ENCODE results near the gene GPX2.

GPX2 gene

GRCh38 chr14:64910847-64911495, 31.6 kb downstream of the GPX2 start:
- Histone ChIP-seq H3K9me3 (ENCODE audit: control insufficient read depth, insufficient read depth, low read length) (no peaks in the 10 kb centered on the region), H3K36me3 (ENCODE audit: control insufficient read depth, insufficient read depth, low read length) (no peaks in the 10 kb centered on the region), H3K27ac (ENCODE audit: low read depth, low read length) (no peak overlapping the region), H3K4me3 (ENCODE audit: low read depth, low read length) (no peak overlapping the region), H3K27me3 (ENCODE audit: control insufficient read depth, insufficient read depth, low read length) (no peaks in the 10 kb centered on the region), H3K9ac (ENCODE audit: low read depth, low read length) (no peak overlapping the region), H3K4me1 (ENCODE audit: control insufficient read depth, insufficient read depth, low read length) (peaks cover 5% of the 10 kb centered on the region; the same call in 1 of the 2 replicates)

- Histone ChIP-seq H3K4me1 (ENCODE audit: control insufficient read depth, insufficient read depth, low read length) (no peaks in the 10 kb centered on the region), H3K4me3 (ENCODE audit: low read depth, low read length) (no peak overlapping the region), H3K36me3 (ENCODE audit: control insufficient read depth, insufficient read depth, low read length) (no peaks in the 10 kb centered on the region), H3K27ac (ENCODE audit: low read depth, low read length) (no peak overlapping the region), H3K9ac (ENCODE audit: low read depth, low read length) (no peak overlapping the region), H3K27me3 (ENCODE audit: control insufficient read depth, insufficient read depth, low read length) (no peaks in the 10 kb centered on the region), H3K9me3 (ENCODE audit: control insufficient read depth, insufficient read depth, low read length) (no peaks in the 10 kb centered on the region)
These were observed 36.5 kb downstream of the GPX2 start for GRCh38 chr14:64906022-64906421.

GRCh38 chr14:64899958-64900357, 42.6 kb downstream of the GPX2 start:
- Histone ChIP-seq H3K9ac (ENCODE audit: low read depth, low read length) (no peak overlapping the region), H3K4me1 (ENCODE audit: control insufficient read depth, insufficient read depth, low read length) (no peaks in the 10 kb centered on the region), H3K27me3 (ENCODE audit: control insufficient read depth, insufficient read depth, low read length) (no peaks in the 10 kb centered on the region), H3K27ac (ENCODE audit: low read depth, low read length) (no peak overlapping the region), H3K36me3 (ENCODE audit: control insufficient read depth, insufficient read depth, low read length) (no peaks in the 10 kb centered on the region), H3K4me3 (ENCODE audit: low read depth, low read length) (no peak overlapping the region), H3K9me3 (ENCODE audit: control insufficient read depth, insufficient read depth, low read length) (no peaks in the 10 kb centered on the region)

- no peak overlapping the region for H3K27ac ChIP-seq (ENCODE audit: low read depth, low read length)
- H3K9ac ChIP-seq (ENCODE audit: low read depth, low read length) = no peak overlapping the region
- H3K27me3 ChIP-seq (ENCODE audit: control insufficient read depth, insufficient read depth, low read length) = no peaks in the 10 kb centered on the region
- H3K36me3 ChIP-seq (ENCODE audit: control insufficient read depth, insufficient read depth, low read length) = no peaks in the 10 kb centered on the region
- no peak overlapping the region for H3K4me3 ChIP-seq (ENCODE audit: low read depth, low read length)
- H3K4me1 ChIP-seq (ENCODE audit: control insufficient read depth, insufficient read depth, low read length) = no peaks in the 10 kb centered on the region
- no peaks in the 10 kb centered on the region for H3K9me3 ChIP-seq (ENCODE audit: control insufficient read depth, insufficient read depth, low read length)
These were observed 50.6 kb downstream of the GPX2 start for GRCh38 chr14:64891839-64892375.

- Histone ChIP-seq H3K9ac (ENCODE audit: low read depth, low read length) (no peak overlapping the region), H3K4me1 (ENCODE audit: control insufficient read depth, insufficient read depth, low read length) (no peaks in the 10 kb centered on the region), H3K36me3 (ENCODE audit: control insufficient read depth, insufficient read depth, low read length) (no peaks in the 10 kb centered on the region), H3K27me3 (ENCODE audit: control insufficient read depth, insufficient read depth, low read length) (no peaks in the 10 kb centered on the region), H3K9me3 (ENCODE audit: control insufficient read depth, insufficient read depth, low read length) (no peaks in the 10 kb centered on the region), H3K27ac (ENCODE audit: low read depth, low read length) (no peak overlapping the region), H3K4me3 (ENCODE audit: low read depth, low read length) (no peak overlapping the region)
These were observed 51.2 kb downstream of the GPX2 start for GRCh38 chr14:64891173-64891838.

GRCh38 chr14:64889352-64889751, 53.2 kb downstream of the GPX2 start:
- Histone ChIP-seq H3K4me1 (ENCODE audit: control insufficient read depth, insufficient read depth, low read length) (no peaks in the 10 kb centered on the region), H3K9me3 (ENCODE audit: control insufficient read depth, insufficient read depth, low read length) (no peaks in the 10 kb centered on the region), H3K9ac (ENCODE audit: low read depth, low read length) (no peak overlapping the region), H3K27ac (ENCODE audit: low read depth, low read length) (no peak overlapping the region), H3K27me3 (ENCODE audit: control insufficient read depth, insufficient read depth, low read length) (no peaks in the 10 kb centered on the region), H3K36me3 (ENCODE audit: control insufficient read depth, insufficient read depth, low read length) (no peaks in the 10 kb centered on the region), H3K4me3 (ENCODE audit: low read depth, low read length) (no peak overlapping the region)
